GM12878 (cell line): Measurements from ENCODE around the gene MEX3D. TPM values are rescaled to one million over a fixed set of nuclear protein-coding genes. Genes with fewer than 3 reads are reported as not detected.

Source experiments
- ATAC-seq: fragments of 200-7000 bp; cut with Tn5 transposase; 3 replicates; pipeline ENCODE4 v1.9.1; 2020; ENCODE audit warnings: mild to moderate bottlenecking, moderate library complexity
- BruUV-seq: library from RNA; stranded (reverse); fragments of 400-500 nt; replicated peaks from 2 replicates; lab custom pipeline; 2021; lab: Mats Ljungman, UMichigan
- CTCF ChIA-PET: fragments of 300-600 bp; sonication (Branson Sonifier 250); formaldehyde crosslinking; extraction: SDS; loops from one replicate; lab custom pipeline; 2021; ENCODE audit warnings: inconsistent platforms; lab: Yijun Ruan, JAX
- POLR2A ChIA-PET: fragments of 350-600 bp; formaldehyde crosslinking; extraction: SDS; loops from one replicate; lab custom pipeline; 2021; ENCODE audit warnings: inconsistent platforms; lab: Charles Lee
- RAD21 ChIA-PET: fragments of 300-600 bp; sonication (Branson Sonifier 250); formaldehyde crosslinking; loops from one replicate; lab custom pipeline; 2023; ENCODE audit warnings: antibody characterized with exemption; ENCODE audit not compliant: unreplicated experiment; lab: Charles Lee
- SMC1A ChIA-PET: fragments of 300-600 bp; sonication (Branson Sonifier 250); formaldehyde crosslinking; loops from one replicate; lab custom pipeline; 2023; ENCODE audit not compliant: unreplicated experiment, uncharacterized antibody; lab: Charles Lee
- DNase-seq: peaks from one replicate; pipeline ENCODE4 v3.0.0-alpha.2; 2011; ENCODE audit warnings: low read depth, low spot score
- FAIRE-seq: peaks from 3 replicates; lab custom pipeline; 2011; peaks lifted over from hg19 to GRCh38; lab: Jason Lieb, UNC
- H2AFZ ChIP-seq: 2 replicates; pipeline ENCODE4 v1.6.0; 2011; ENCODE audit warnings: low read depth, low read length, control low read depth; ENCODE audit not compliant: control insufficient read depth
- H3K27ac ChIP-seq: 2 replicates; pipeline ENCODE4 v1.5.1; 2011; ENCODE audit warnings: control low read depth; ENCODE audit not compliant: control insufficient read depth, insufficient read depth
- H3K27me3 ChIP-seq, 2 experiments: replicated peaks in 1 of 2; 2 replicates each; pipeline versions ENCODE4 v1.6.0 to v1.6.1; 2011; ENCODE audit warnings: low read length in 1 of 2; ENCODE audit not compliant: control insufficient read depth in 2 of 2, insufficient read depth in 2 of 2
- H3K36me3 ChIP-seq, 2 experiments: 2 replicates each; pipeline ENCODE4 v1.5.1; 2011; ENCODE audit warnings: low read length in 1 of 2; ENCODE audit not compliant: control insufficient read depth in 2 of 2, insufficient read depth in 2 of 2
- H3K4me1 ChIP-seq: 2 replicates; pipeline ENCODE4 v1.6.1; 2011; ENCODE audit warnings: mild to moderate bottlenecking, low read length, moderate library complexity, mixed read lengths; ENCODE audit not compliant: control insufficient read depth, insufficient read depth
- H3K4me2 ChIP-seq: 2 replicates; pipeline ENCODE4 v1.6.0; 2011; ENCODE audit warnings: control low read depth; ENCODE audit not compliant: control insufficient read depth, insufficient read depth
- H3K4me3 ChIP-seq: fragments of 200-600 bp; sonication (generic); 2 replicates; pipeline ENCODE4 v1.5.1; 2016
- H3K79me2 ChIP-seq: 2 replicates; pipeline ENCODE4 v1.6.0; 2011; ENCODE audit warnings: low read length; ENCODE audit not compliant: control insufficient read depth, insufficient read depth
- H3K9ac ChIP-seq: 2 replicates; pipeline ENCODE4 v1.8.0; 2011; ENCODE audit warnings: low read length, control low read depth, mixed read lengths; ENCODE audit not compliant: control insufficient read depth, insufficient read depth
- H3K9me3 ChIP-seq: replicated peaks from 3 replicates; pipeline ENCODE4 v1.5.1; 2011; ENCODE audit warnings: mild to moderate bottlenecking, low read length; ENCODE audit not compliant: control insufficient read depth, insufficient read depth
- H4K20me1 ChIP-seq: 2 replicates; pipeline ENCODE4 v1.6.0; 2011; ENCODE audit not compliant: control insufficient read depth, insufficient read depth
- ASH2L ChIP-seq: fragments of 300-600, 200-600 bp; sonication (generic); IDR thresholded peaks from 2 replicates; pipeline ENCODE4 v1.6.1; 2017; ENCODE audit warnings: low read depth, mild to moderate bottlenecking, borderline replicate concordance
- CHD1 ChIP-seq: IDR thresholded peaks from 2 replicates; pipeline ENCODE4 v1.6.1; 2012; ENCODE audit warnings: low read depth, low read length, improper control_type of control experiment
- MTA3 ChIP-seq: IDR thresholded peaks from 2 replicates; pipeline ENCODE4 v1.6.1; 2012; ENCODE audit warnings: low read length, inconsistent platforms, borderline replicate concordance
- RB1 ChIP-seq: fragments of 450-650 bp; formaldehyde crosslinking; IDR thresholded peaks from 2 replicates; pipeline ENCODE4 v1.6.1; 2017; ENCODE audit warnings: mild to moderate bottlenecking, borderline replicate concordance
- YY1 ChIP-seq: IDR thresholded peaks from 2 replicates; pipeline ENCODE4 v1.6.1; 2011; ENCODE audit warnings: low read depth, mild to moderate bottlenecking, low read length
- WGBS: methylation state at CpG from one replicate; pipeline ENCODE4 v1.1.6; 2016; ENCODE audit warnings: low lambda C conversion rate; ENCODE audit not compliant: insufficient replicate concordance, insufficient coverage; ENCODE audit errors: missing lambda C conversion rate; 5-methylcytosine and 5-hydroxymethylcytosine counted together
- in situ Hi-C: fragments of 300-500 bp; cut with MboI; formaldehyde crosslinking; loops from 9 replicates; pipeline ENCODE4 v1.14.3; 2018; ENCODE audit warnings: mixed read lengths
- intact Hi-C: fragments of 100-400 bp; cut with micrococcal nuclease; formaldehyde crosslinking; loops from one replicate; pipeline ENCODE4 v1.14.2; 2022; ENCODE audit not compliant: unreplicated experiment
- polyA plus RNA-seq, 11 experiments: library from polyadenylated mRNA; depleted of rRNA in 4 of 11; unstranded in 6 of 11; stranded (reverse) in 5 of 11; fragments of >200 nt; fragmentation: Nextera tagmentation in 4 of 11; fragmentation: Illumina TruSeq in 1 of 11; extraction: Ambion mirVana in 4 of 11; extraction: Trizol in 1 of 11; gene quantifications; 1 replicate in 1 of 11; 2 replicates in 10 of 11; pipeline versions ENCODE4 v1.2.1 to v1.2.3, GENCODE V29; 2011 to 2016; ENCODE audit warnings: inconsistent platforms in 2 of 11, missing spikeins in 2 of 11, low read depth in 1 of 11
- total RNA-seq, 4 experiments: library from RNA; depleted of rRNA in 3 of 4; stranded (reverse); fragments of >200 nt in 3 of 4; fragmentation: Illumina TruSeq in 1 of 4; extraction: Trizol in 1 of 4; gene quantifications; 2 replicates each; pipeline versions ENCODE4 v1.2.1 to v1.2.3, GENCODE V29; 2013 to 2021
- TF ChIP-seq, protein P1 (sequence below): fragments of 450-650 bp; IDR thresholded peaks from 2 replicates; pipeline ENCODE4 v1.6.1; 2018; ENCODE audit warnings: mild to moderate bottlenecking, low read depth, moderate library complexity; ENCODE audit not compliant: partially characterized antibody

The MEX3D gene
- total and polyA plus RNA-seq, 10 of the 15 experiments (the other 5 are each of a cell fraction or from before 2014, with no cell fraction given) = 0.18 to 6.8 (median 0.81) TPM

DNA sequence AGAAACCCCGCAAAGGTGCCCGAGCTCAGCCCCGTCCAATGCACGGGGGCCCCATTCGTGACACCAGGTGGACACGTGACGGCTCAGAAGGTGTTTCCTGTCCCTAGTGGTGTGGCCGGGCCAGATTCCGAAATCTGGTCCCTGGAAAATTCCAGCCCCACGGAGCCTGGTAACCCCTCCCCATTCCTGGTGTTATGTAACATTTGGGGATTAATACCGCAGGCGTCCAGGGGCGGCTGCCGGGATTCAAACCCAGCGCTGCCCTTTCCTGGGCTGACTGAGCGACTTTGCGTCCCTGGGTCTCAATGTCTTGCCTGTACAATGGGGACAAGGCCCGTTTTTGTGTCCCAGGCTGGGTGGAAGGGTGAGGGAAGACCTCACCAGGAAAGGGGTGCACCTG is 45.3 kb downstream of the MEX3D start:
- Histone ChIP-seq H3K4me3 (no peak overlapping the region), H3K9ac (no peak overlapping the region), H3K9me3 (no peaks in the 10 kb centered on the region)
- in situ Hi-C loops (no loop called here), intact Hi-C loops (no loop called here)
- no TSS peak for BruUV-seq
- CTCF ChIA-PET = no interaction called here
- no peak for TF ChIP-seq ASH2L
- TF ChIP-seq, all 136 proteins: peak for 0
- H3K36me3 ChIP-seq = no peaks in the 10 kb centered on the region
- H3K79me2 ChIP-seq = no peaks in the 10 kb centered on the region
- FAIRE-seq (no peak), ATAC-seq (no peak), DNase-seq (no peak)
- no peaks in the 10 kb centered on the region for H3K4me1 ChIP-seq
- no peaks in the 10 kb centered on the region for H4K20me1 ChIP-seq
- SMC1A ChIA-PET = no interaction called here
- peaks cover 0 to 2% of the 10 kb centered on the region in 2 experiments; a peak in 3 of 4 replicates for H3K27me3 ChIP-seq
- 58% methylated on average over 18 of the region's 18 CpGs for WGBS
- no peak overlapping the region for H2AFZ ChIP-seq
- no peak overlapping the region for H3K4me2 ChIP-seq
- RAD21 ChIA-PET = no interaction called here
- no peak overlapping the region for H3K27ac ChIP-seq
- POLR2A ChIA-PET = no interaction called here

DNA sequence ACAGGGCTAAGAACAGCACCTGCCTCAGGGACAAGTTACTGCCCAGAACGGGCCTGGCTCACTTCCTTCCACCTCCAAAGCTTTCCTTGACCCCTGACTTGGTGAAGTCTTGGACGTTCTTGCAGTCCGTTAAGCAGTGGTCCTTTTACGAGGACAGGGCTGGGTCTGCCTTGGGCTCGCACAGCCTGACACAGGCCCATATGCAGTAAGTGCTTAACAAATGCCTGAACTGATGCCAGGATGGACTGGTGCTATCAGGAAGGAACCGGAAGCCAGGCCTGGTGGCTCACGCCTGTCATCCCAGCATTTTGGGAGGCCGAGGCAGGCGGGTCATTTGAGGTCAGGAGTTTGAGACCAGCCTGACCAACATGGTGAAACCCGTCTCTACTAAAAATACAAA is 46.1 kb downstream of the MEX3D start:
- no peak overlapping the region for H2AFZ ChIP-seq
- no peak overlapping the region for H3K9ac ChIP-seq
- H3K27ac ChIP-seq = no peak overlapping the region
- no peaks in the 10 kb centered on the region for H3K36me3 ChIP-seq
- H3K27me3 ChIP-seq = peaks cover 0 to 2% of the 10 kb centered on the region in 2 experiments; a peak in 3 of 4 replicates
- FAIRE-seq (no peak), DNase-seq (no peak), ATAC-seq (no peak)
- intact Hi-C loops (no loop called here), in situ Hi-C loops (no loop called here)
- WGBS = 50% methylated on average over 10 of the region's 10 CpGs
- H4K20me1 ChIP-seq = no peaks in the 10 kb centered on the region
- no peak overlapping the region for H3K4me2 ChIP-seq
- ChIA-PET CTCF (interaction anchor here (1.0 kb wide), 1 partner anchor 24 kb away, joined by 3 read pairs; no protein-coding TSS in a partner anchor), POLR2A (no interaction called here), SMC1A (no interaction called here), RAD21 (no interaction called here)
- TF ChIP-seq CHD1 = no peak
- TF ChIP-seq RB1 = no peak
- no peak for TF ChIP-seq YY1
- TF ChIP-seq MTA3 = no peak
- TF ChIP-seq, protein P1, sequence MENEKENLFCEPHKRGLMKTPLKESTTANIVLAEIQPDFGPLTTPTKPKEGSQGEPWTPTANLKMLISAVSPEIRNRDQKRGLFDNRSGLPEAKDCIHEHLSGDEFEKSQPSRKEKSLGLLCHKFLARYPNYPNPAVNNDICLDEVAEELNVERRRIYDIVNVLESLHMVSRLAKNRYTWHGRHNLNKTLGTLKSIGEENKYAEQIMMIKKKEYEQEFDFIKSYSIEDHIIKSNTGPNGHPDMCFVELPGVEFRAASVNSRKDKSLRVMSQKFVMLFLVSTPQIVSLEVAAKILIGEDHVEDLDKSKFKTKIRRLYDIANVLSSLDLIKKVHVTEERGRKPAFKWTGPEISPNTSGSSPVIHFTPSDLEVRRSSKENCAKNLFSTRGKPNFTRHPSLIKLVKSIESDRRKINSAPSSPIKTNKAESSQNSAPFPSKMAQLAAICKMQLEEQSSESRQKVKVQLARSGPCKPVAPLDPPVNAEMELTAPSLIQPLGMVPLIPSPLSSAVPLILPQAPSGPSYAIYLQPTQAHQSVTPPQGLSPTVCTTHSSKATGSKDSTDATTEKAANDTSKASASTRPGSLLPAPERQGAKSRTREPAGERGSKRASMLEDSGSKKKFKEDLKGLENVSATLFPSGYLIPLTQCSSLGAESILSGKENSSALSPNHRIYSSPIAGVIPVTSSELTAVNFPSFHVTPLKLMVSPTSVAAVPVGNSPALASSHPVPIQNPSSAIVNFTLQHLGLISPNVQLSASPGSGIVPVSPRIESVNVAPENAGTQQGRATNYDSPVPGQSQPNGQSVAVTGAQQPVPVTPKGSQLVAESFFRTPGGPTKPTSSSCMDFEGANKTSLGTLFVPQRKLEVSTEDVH = no peak
- no peaks in the 10 kb centered on the region for H3K9me3 ChIP-seq
- no peak overlapping the region for H3K4me3 ChIP-seq
- no peaks in the 10 kb centered on the region for H3K79me2 ChIP-seq
- H3K4me1 ChIP-seq = no peaks in the 10 kb centered on the region
- BruUV-seq = no TSS peak
